Heart right ventricle (tissue), 16 donors: Measurements from ENCODE around the gene RSPO4. TPM values are rescaled to one million over a fixed set of nuclear protein-coding genes. Genes with fewer than 3 reads are reported as not detected.

ENCODE experiments used
- ATAC-seq, 8 donors: fragments of 200-7000 bp; cut with Tn5 transposase; one replicate each; pipeline ENCODE4 v1.9.1; 2020; ENCODE audit warnings: mild to moderate bottlenecking in 8 of 8, moderate library complexity in 8 of 8, moderate number of reproducible peaks in 1 of 8
- DNase-seq, 2 donors: peaks; one replicate each; pipeline ENCODE4 v3.0.0-alpha.2; 2020
- H3K27ac ChIP-seq, 10 donors: fragments of 200-600 bp; sonication (generic) in 2 of 10; one replicate each; pipeline versions ENCODE4 v1.5.0 to v1.8.0; 2020 to 2022; ENCODE audit warnings: mild to moderate bottlenecking in 3 of 10
- H3K27me3 ChIP-seq, 7 donors: fragments of 200-600 bp; one replicate each; pipeline ENCODE4 v1.8.0; 2021 to 2022; ENCODE audit warnings: mild to moderate bottlenecking in 2 of 7
- H3K36me3 ChIP-seq, 9 donors: fragments of 200-600 bp; sonication (generic) in 1 of 9; one replicate each; pipeline versions ENCODE4 v1.5.0 to v1.8.0; 2020 to 2022; ENCODE audit warnings: mild to moderate bottlenecking in 2 of 9
- H3K4me1 ChIP-seq, 9 donors: fragments of 200-600 bp; sonication (generic) in 1 of 9; one replicate each; pipeline versions ENCODE4 v1.5.0 to v1.8.0; 2020 to 2022; ENCODE audit warnings: mild to moderate bottlenecking in 4 of 9
- H3K4me3 ChIP-seq, 10 donors: fragments of 200-600 bp; sonication (generic) in 2 of 10; one replicate each; pipeline versions ENCODE4 v1.5.0 to v1.8.0; 2020 to 2022; ENCODE audit warnings: mild to moderate bottlenecking in 7 of 10, moderate library complexity in 2 of 10
- H3K9me3 ChIP-seq, 11 donors: fragments of 200-600 bp in 10 of 11; sonication (generic) in 2 of 11; one replicate each; pipeline versions ENCODE4 v1.5.0 to v1.8.0; 2013 to 2022; ENCODE audit warnings: mild to moderate bottlenecking in 2 of 11, control low read depth in 1 of 11, moderate library complexity in 1 of 11
- CTCF ChIP-seq, 9 donors: fragments of 200-600 bp; sonication (generic) in 2 of 9; IDR thresholded peaks; one replicate each; pipeline versions ENCODE4 v1.5.0 to v1.8.0; 2021 to 2022; ENCODE audit warnings: antibody characterized with exemption in 9 of 9, mild to moderate bottlenecking in 5 of 9, moderate library complexity in 1 of 9
- WGBS, 2 donors: extraction: QIAGEN DNeasy Blood & Tissue Kit; methylation state at CpG; one replicate each; pipeline ENCODE4 v1.1.7; 2013; ENCODE audit warnings: inconsistent platforms in 1 of 2; 5-methylcytosine and 5-hydroxymethylcytosine counted together
- intact Hi-C, 10 donors: fragments of 100-400 bp; cut with DNase I; formaldehyde crosslinking; loops; one replicate each; pipeline versions ENCODE4 v1.11.1 to v1.14.2; 2022
- polyA plus RNA-seq, 2 donors: library from polyadenylated mRNA; stranded (reverse); fragments of 200-250 nt; gene quantifications; one replicate each; pipeline ENCODE4 v1.2.3, GENCODE V29; 2013
- total RNA-seq, 10 donors: library from RNA; stranded (reverse); fragmentation: NEBNext Ultra II Directional in 3 of 10; extraction: Animal tissue kit (Norgen Biotek cat#: 25700) in 3 of 10; gene quantifications; one replicate each; pipeline versions ENCODE4 v1.2.1 to v1.2.4, GENCODE V29; 2021 to 2023
- donor health status: Arrhythmogenic right ventricular cardiomyopathy.
- donor health status: ischemic (EF 13 %, LVEDD 7.1; RV severe dilation, severe dysfunction).
- donor health status: healthy with polysubstance abuse.
- donor health status: DM: no; HTN: yes; CAD: no.
- donor health status: DM: no; HTN: no; CAD: no.
- donor health status: ischemic (EF 25% LVEDD 6.9; RV normal size, moderate dysfunction).
- donor health status: ischemic (EF 25% LVEDD 5.7; RV mildly dilated, moderate dysfunction).
- donor health status: healthy.
- donor health status: DM: yes; HTN: yes; CAD: no.
- donor health status: Ischemic cardiomyopathy.
- donor health status: ischemic (EF 35%, LVEDD 5.7; RV mildly dilated, moderate dysfunction).
- donor health status: nonischemic (EF 11% LVEDD 7.7; RV severe dilation, severe dysfunction).
- donor health status: DM: yes; HTN: yes; CAD: no.
- donor health status: PGD.
- donor health status: ischemic (EF 29% LVEDD 5.4; RV normal size, mild dysfunction).
- donor health status: nonischemic (EF 23%, LVEDD 6.1; RV moderate dilation, normal function).

The RSPO4 gene
- total and polyA plus RNA-seq, 12 donors = 0.07 to 0.61 TPM; not detected in 10

GRCh38 chr20:1013566-1014340 is 11.6 kb upstream of the RSPO4 start:
- WGBS, 2 donors = 64 to 69% methylated on average over 7 of the region's 7 CpGs
- TF ChIP-seq CTCF (IDR thresholded peaks at IDR 0.05) = no peak
- intact Hi-C loops = no loop called here
- Histone ChIP-seq H3K36me3 (no peaks in the 10 kb centered on the region), H3K27me3 (peaks cover 0 to 27% (median 4%) of the 10 kb centered on the region in 7 donors), H3K4me3 (no peak overlapping the region), H3K9me3 (no peaks in the 10 kb centered on the region), H3K27ac (no peak overlapping the region), H3K4me1 (no peaks in the 10 kb centered on the region)
- ATAC-seq (no peak), DNase-seq (no peak)

GRCh38 chr20:1012359-1013168 is 10.5 kb upstream of the RSPO4 start:
- no peak overlapping the region for H3K27ac ChIP-seq
- intact Hi-C loops = no loop called here
- no peaks in the 10 kb centered on the region for H3K36me3 ChIP-seq
- H3K9me3 ChIP-seq = no peaks in the 10 kb centered on the region
- no peak for TF ChIP-seq CTCF (IDR thresholded peaks at IDR 0.05)
- no peaks in the 10 kb centered on the region for H3K4me1 ChIP-seq
- DNase-seq (no peak), ATAC-seq (no peak)
- H3K27me3 ChIP-seq = peaks cover 0 to 33% (median 4%) of the 10 kb centered on the region in 7 donors
- WGBS, 2 donors = 52 to 53% methylated on average over 10 of the region's 10 CpGs
- H3K4me3 ChIP-seq = no peak overlapping the region

GRCh38 chr20:1010659-1011058 is 8.5 kb upstream of the RSPO4 start:
- DNase-seq (no peak), ATAC-seq (no peak)
- no peak overlapping the region for H3K4me3 ChIP-seq
- TF ChIP-seq CTCF (IDR thresholded peaks at IDR 0.05) = no peak
- no peaks in the 10 kb centered on the region for H3K36me3 ChIP-seq
- intact Hi-C loops = no loop called here
- H3K9me3 ChIP-seq = no peaks in the 10 kb centered on the region
- no peak overlapping the region for H3K27ac ChIP-seq
- H3K27me3 ChIP-seq = peaks cover 0 to 46% (median 12%) of the 10 kb centered on the region in 7 donors
- WGBS, 2 donors = 89 to 95% methylated on average over 6 of the region's 6 CpGs
- H3K4me1 ChIP-seq = no peaks in the 10 kb centered on the region

- DNase-seq = no peak
- Histone ChIP-seq H3K36me3 (no peaks in the 10 kb centered on the region), H3K4me1 (no peaks in the 10 kb centered on the region), H3K27me3 (peaks cover 0 to 92% (median 53%) of the 10 kb centered on the region in 7 donors), H3K9me3 (no peaks in the 10 kb centered on the region), H3K27ac (no peak overlapping the region), H3K4me3 (no peak overlapping the region)
- WGBS, 2 donors = 36 to 39% methylated on average over 5 of the region's 5 CpGs
- peak in 2 of 8 donors; percentile 44 to 49 for ATAC-seq
- TF ChIP-seq CTCF (IDR thresholded peaks at IDR 0.05) = no peak
- intact Hi-C loops = no loop called here
These were observed 3.4 kb upstream of the RSPO4 start for GRCh38 chr20:1005452-1006027.
